Activated CD8-positive, alpha-beta T cell treated with anti-CD3 and anti-CD28 coated beads for 36 hours (primary cell): ENCODE results near the gene MOAP1. TPM values are rescaled to one million over a fixed set of nuclear protein-coding genes. Genes with fewer than 3 reads are reported as not detected.
"Not testable (repeated sequence)": the region's sequence is repeated elsewhere in the genome, so short reads cannot be mapped to it uniquely, and the experiment has no call there.

ENCODE experiments used
- ATAC-seq: fragments of 200-7000 bp; cut with Tn5 transposase; one replicate; pipeline ENCODE4 v1.10.0; 2021; ENCODE audit warnings: mild to moderate bottlenecking, moderate library complexity
- CTCF ChIA-PET: fragments of 350-600 bp; sonication (Branson Sonifier 250); formaldehyde crosslinking; loops from one replicate; lab custom pipeline; 2021; ENCODE audit warnings: antibody characterized with exemption; lab: Charles Lee
- POLR2A ChIA-PET: fragments of 350-600 bp; sonication (Branson Sonifier 250); formaldehyde crosslinking; loops from one replicate; lab custom pipeline; 2021; ENCODE audit warnings: antibody characterized with exemption; lab: Charles Lee
- DNase-seq: peaks from one replicate; pipeline ENCODE4 v3.0.0-alpha.2; 2020
- H3K27ac Mint-ChIP-seq: one replicate; pipeline ENCODE4 v1.8.0; 2021; ENCODE audit warnings: mild to moderate bottlenecking, mixed read lengths
- H3K27me3 Mint-ChIP-seq: one replicate; pipeline ENCODE4 v1.8.0; 2021; ENCODE audit warnings: mixed read lengths
- H3K36me3 Mint-ChIP-seq: one replicate; pipeline ENCODE4 v1.8.0; 2021; ENCODE audit warnings: low read depth, mixed read lengths
- H3K4me1 Mint-ChIP-seq: one replicate; pipeline ENCODE4 v1.8.0; 2021; ENCODE audit warnings: low read depth, mixed read lengths
- H3K4me3 Mint-ChIP-seq: one replicate; pipeline ENCODE4 v1.8.0; 2021; ENCODE audit warnings: mild to moderate bottlenecking, moderate library complexity, mixed read lengths
- H3K9me3 Mint-ChIP-seq: one replicate; pipeline ENCODE4 v1.8.0; 2021; ENCODE audit warnings: mixed read lengths
- intact Hi-C: fragments of 100-400 bp; cut with micrococcal nuclease; formaldehyde crosslinking; loops from one replicate; pipeline ENCODE4 v1.10.0; 2022
- total RNA-seq, 2 experiments: library from RNA; stranded (reverse); gene quantifications; one replicate each; pipeline ENCODE4 v1.2.3, GENCODE V29; 2021
- TF ChIP-seq, protein P1 (sequence below): fragments of 200-600 bp; IDR thresholded peaks from one replicate; pipeline ENCODE4 v1.8.0; 2022; ENCODE audit warnings: antibody characterized with exemption, mild to moderate bottlenecking

MOAP1 gene
- total RNA-seq, 2 experiments from 2014 or later = 19.1 to 19.6 TPM

DNA sequence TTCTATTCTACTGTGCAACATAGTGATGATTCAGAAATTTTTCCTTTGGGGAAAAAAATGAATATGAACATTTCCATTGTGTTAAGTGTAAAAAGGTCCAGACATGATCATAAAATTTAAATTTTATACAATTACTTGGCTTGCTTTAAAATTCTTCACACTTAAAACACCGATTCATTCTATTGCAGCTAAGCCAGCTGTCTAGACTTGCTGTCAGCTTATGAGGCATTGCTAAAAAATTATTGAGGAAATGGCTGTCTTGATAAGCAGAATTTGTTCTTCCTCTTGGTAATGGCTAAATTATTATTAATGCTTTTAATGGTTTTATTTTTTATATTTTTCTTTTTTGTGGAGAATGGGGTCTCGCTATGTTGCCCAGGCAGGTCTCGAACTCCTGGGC, 2.3 kb upstream of the MOAP1 start:
- DNase-seq (no peak), ATAC-seq (no peak)
- H3K4me1 Mint-ChIP-seq = peaks cover 41% of the 10 kb centered on the region
- peaks cover 31% of the 10 kb centered on the region for H3K36me3 Mint-ChIP-seq
- no peaks in the 10 kb centered on the region for H3K27me3 Mint-ChIP-seq
- TF ChIP-seq, protein P1, sequence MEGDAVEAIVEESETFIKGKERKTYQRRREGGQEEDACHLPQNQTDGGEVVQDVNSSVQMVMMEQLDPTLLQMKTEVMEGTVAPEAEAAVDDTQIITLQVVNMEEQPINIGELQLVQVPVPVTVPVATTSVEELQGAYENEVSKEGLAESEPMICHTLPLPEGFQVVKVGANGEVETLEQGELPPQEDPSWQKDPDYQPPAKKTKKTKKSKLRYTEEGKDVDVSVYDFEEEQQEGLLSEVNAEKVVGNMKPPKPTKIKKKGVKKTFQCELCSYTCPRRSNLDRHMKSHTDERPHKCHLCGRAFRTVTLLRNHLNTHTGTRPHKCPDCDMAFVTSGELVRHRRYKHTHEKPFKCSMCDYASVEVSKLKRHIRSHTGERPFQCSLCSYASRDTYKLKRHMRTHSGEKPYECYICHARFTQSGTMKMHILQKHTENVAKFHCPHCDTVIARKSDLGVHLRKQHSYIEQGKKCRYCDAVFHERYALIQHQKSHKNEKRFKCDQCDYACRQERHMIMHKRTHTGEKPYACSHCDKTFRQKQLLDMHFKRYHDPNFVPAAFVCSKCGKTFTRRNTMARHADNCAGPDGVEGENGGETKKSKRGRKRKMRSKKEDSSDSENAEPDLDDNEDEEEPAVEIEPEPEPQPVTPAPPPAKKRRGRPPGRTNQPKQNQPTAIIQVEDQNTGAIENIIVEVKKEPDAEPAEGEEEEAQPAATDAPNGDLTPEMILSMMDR = no peak
- intact Hi-C loops = no loop called here
- CTCF ChIA-PET = interaction anchor here (0.5 to 1.6 kb wide), 3 partner anchors 8 to 18 kb away, joined by 3 to 4 read pairs (median 4); no protein-coding TSS in a partner anchor
- H3K27ac Mint-ChIP-seq = peak overlapping the region; percentile 48
- H3K9me3 Mint-ChIP-seq = no peaks in the 10 kb centered on the region
- POLR2A ChIA-PET = interaction anchor here (1.2 kb wide), 1 partner anchor 10 kb away, joined by 4 read pairs; no protein-coding TSS in a partner anchor
- H3K4me3 Mint-ChIP-seq = no peak overlapping the region

DNA sequence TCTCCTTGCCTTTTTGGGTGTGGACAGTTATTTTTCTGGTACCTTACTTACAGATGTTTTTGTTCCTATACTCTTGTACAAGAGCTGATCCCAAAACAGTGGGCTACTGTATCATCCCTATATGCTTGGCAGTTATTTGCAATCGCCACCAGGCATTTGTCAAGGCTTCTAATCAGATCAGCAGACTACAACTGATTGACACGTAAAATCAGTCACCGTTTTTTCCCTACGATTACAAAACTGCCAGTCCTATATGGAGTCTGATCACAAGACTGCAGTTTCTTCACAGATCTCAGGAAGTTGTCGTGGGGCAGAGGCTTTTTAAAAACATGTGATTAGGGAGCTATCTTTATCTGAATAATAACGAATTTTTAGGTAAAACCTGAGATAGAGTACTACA, 1.8 kb upstream of the MOAP1 start:
- peak overlapping the region; percentile 65 for H3K27ac Mint-ChIP-seq
- TF ChIP-seq, protein P1 = no peak
- peak overlapping the region; percentile 64 for H3K4me3 Mint-ChIP-seq
- DNase-seq (no peak), ATAC-seq (no peak)
- intact Hi-C loops = no loop called here
- H3K36me3 Mint-ChIP-seq = peaks cover 35% of the 10 kb centered on the region
- H3K9me3 Mint-ChIP-seq = no peaks in the 10 kb centered on the region
- POLR2A ChIA-PET = interaction anchor here (1.2 kb wide), 1 partner anchor 11 kb away, joined by 4 read pairs; no protein-coding TSS in a partner anchor
- no peaks in the 10 kb centered on the region for H3K27me3 Mint-ChIP-seq
- peaks cover 43% of the 10 kb centered on the region for H3K4me1 Mint-ChIP-seq
- CTCF ChIA-PET = interaction anchor here (0.5 to 1.6 kb wide), 3 partner anchors 8 to 19 kb away, joined by 3 to 4 read pairs (median 4); no protein-coding TSS in a partner anchor

DNA sequence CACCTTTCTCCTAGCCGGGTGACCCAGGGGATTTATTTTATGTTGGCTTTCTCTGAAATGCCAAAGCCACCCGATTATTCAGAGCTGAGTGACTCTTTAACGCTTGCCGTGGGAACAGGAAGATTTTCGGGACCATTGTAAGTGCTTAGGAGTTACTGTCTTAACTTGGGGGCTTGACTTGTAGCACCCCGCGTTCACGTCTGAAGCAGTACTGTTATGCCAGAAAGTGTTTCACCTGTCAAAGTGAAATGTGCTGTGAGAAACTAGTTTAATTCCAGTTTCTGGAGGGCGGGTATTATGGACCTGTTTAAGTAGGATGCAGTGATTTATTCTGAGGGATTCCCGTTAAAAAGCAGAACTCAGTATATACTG, 638 bp upstream of the MOAP1 start:
- intact Hi-C loops = no loop called here
- Mint-ChIP-seq H3K27ac (peak overlapping the region; percentile 84), H3K4me1 (peaks cover 43% of the 10 kb centered on the region), H3K4me3 (peak overlapping the region; percentile 96), H3K36me3 (peaks cover 35% of the 10 kb centered on the region), H3K9me3 (no peaks in the 10 kb centered on the region), H3K27me3 (no peaks in the 10 kb centered on the region)
- ChIA-PET CTCF (interaction anchor here (0.8 to 3.0 kb wide), 6 partner anchors 8 to 72 kb away, joined by 3 to 26 read pairs (median 6); partner anchors contain the start of genes GON7 and UBR7), POLR2A (interaction anchor here (1.0 to 5.6 kb wide), 3 partner anchors 8 to 21 kb away, joined by 3 to 50 read pairs (median 6); partner anchors contain the start of genes GON7 and UBR7)
- DNase-seq = no peak
- TF ChIP-seq, protein P1 = no peak
- ATAC-seq = no peak

DNA sequence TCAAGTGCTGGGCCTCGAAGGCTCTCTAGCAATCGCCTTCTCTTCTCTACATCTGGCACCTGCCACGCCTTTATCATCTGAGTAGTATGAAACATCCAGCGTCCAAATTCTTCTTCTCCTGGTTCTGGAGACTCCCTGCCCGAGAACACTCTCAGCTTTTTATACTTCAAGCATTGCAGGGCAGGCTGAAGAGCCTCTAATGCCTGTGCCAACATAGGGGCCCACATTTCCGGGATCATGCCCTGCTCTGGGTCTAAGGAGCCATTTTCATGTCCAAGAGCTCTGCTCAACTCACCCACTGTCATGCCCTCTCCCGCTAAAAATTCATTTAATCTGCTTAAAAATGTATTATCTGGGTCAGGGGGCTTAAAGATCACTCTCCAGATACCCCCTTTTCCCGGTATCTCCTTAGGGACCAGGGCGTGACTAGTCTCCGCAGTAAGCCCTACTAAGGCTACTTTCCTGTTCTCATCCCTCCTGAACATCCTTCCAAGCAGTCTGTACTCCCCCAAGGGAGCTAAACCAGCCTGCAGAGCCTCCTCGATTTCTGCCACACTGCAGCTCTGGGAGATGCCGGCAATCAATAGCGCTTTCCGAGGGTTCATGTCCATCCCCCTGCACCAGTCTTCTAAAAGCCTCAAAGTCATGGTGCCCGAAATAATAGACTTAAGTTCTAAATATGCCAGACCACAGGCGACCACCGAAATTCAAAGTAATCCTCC, 940 bp downstream of the MOAP1 start:
- Mint-ChIP-seq H3K9me3 (no peaks in the 10 kb centered on the region), H3K4me1 (peaks cover 39% of the 10 kb centered on the region), H3K4me3 (peak overlapping the region; percentile 97), H3K36me3 (peaks cover 32% of the 10 kb centered on the region), H3K27me3 (no peaks in the 10 kb centered on the region), H3K27ac (peak overlapping the region; percentile 91)
- TF ChIP-seq, protein P1 = no peak
- DNase-seq = no peak
- ChIA-PET CTCF (interaction anchor here (0.8 to 3.0 kb wide), 6 partner anchors 8 to 147 kb away, joined by 3 to 26 read pairs (median 6); partner anchors contain the start of genes GON7 and UBR7), POLR2A (interaction anchor here (1.0 to 5.6 kb wide), 4 partner anchors 9 to 148 kb away, joined by 3 to 50 read pairs (median 4); partner anchors contain the start of genes GON7 and UBR7)
- no peak for ATAC-seq
- intact Hi-C loops = no loop called here

DNA sequence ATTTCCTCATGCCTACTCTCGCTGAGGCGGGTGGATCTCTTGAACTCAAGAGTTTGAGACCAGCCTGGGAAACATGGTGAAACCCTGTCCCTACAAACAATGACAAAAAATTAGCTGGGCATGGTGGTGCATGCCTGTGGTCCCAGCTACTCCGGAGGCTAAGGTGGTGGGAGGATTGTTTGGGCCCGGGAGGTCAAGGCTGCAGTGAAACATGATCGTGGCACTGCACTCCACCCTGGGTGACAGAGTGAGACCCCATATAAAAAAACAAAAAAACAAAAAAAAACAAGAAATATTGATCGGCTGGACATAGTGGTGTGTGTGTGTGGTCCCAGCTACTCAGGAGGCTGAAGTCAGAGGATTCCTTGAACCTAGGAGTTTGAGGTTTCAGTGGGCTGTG, 9.2 kb downstream of the MOAP1 start:
- ChIA-PET POLR2A (interaction anchor here (0.8 to 1.3 kb wide), 2 partner anchors 9 to 31 kb away, joined by 3 read pairs; partner anchors contain the start of genes GON7 and MOAP1), CTCF (interaction anchor here (1.2 to 2.4 kb wide), 6 partner anchors 9 to 62 kb away, joined by 3 to 10 read pairs (median 5); partner anchors contain the start of genes LYSET and MOAP1)
- Mint-ChIP-seq H3K27ac (no peak overlapping the region), H3K36me3 (no peaks in the 10 kb centered on the region), H3K4me3 (no peak overlapping the region), H3K9me3 (no peaks in the 10 kb centered on the region), H3K27me3 (no peaks in the 10 kb centered on the region), H3K4me1 (peaks cover 1% of the 10 kb centered on the region)
- DNase-seq (no peak), ATAC-seq (no peak)
- TF ChIP-seq, protein P1 = no peak
- intact Hi-C loops = no loop called here

DNA sequence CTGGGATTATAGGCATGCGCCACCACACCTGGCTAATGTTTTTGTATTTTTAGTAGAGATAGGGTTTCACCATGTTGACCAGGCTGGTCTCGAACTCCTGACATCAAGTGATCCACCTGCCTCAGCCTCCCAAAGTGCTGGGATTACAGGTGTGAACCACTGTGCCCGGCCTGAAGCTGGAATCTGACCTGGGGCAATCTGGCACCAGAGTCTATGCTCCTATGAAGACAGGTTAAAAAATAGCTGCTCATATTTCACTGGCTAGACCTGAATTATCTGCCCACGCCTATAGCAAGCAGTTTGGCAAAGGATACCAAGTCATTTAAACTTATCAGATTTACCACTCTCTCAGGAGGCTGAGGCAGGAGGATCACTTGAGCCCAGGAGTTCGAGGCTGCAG, 10.0 kb downstream of the MOAP1 start:
- not testable (repeated sequence) for H3K4me3 Mint-ChIP-seq

More for the DNA sequence above, 10.0 kb downstream of the MOAP1 start:
- CTCF ChIA-PET = interaction anchor here (1.2 to 2.4 kb wide), 3 partner anchors 14 to 43 kb away, joined by 4 to 10 read pairs (median 4); no protein-coding TSS in a partner anchor
- H3K27me3 Mint-ChIP-seq, H3K27ac Mint-ChIP-seq, H3K36me3 Mint-ChIP-seq, H3K9me3 Mint-ChIP-seq, intact Hi-C loops, ATAC-seq, H3K4me1 Mint-ChIP-seq, DNase-seq: not testable (repeated sequence)
- POLR2A ChIA-PET = interaction anchor here (1.3 kb wide), 1 partner anchor 10 kb away, joined by 3 read pairs; the partner anchor contains the start of gene MOAP1
